Measurements from ENCODE around the gene WDR1. TPM values are rescaled to one million over a fixed set of nuclear protein-coding genes. Genes with fewer than 3 reads are reported as not detected.

The WDR1 gene
- total and polyA plus RNA-seq, 2 of the 13 experiments (the other 11 are each of a cell fraction or from before 2014, with no cell fraction given) = 106 to 198 TPM

GRCh38 chr4:10160281-10160856, 43.8 kb upstream of the WDR1 start:
- FAIRE-seq (no peak), ATAC-seq (peak; percentile 47), DNase-seq (ENCODE audit: low spot score) (peak; percentile 18)
- Histone ChIP-seq H4K20me1 (ENCODE audit: insufficient read depth, low read length) (no peaks in the 10 kb centered on the region), H3K36me3 (replicated peaks in 1 of 2; ENCODE audit: control insufficient read depth in 1 of 2, insufficient read depth in 2 of 2, low read length in 2 of 2) (no peaks in the 10 kb centered on the region), H3K9me3 (ENCODE audit: low read length) (no peaks in the 10 kb centered on the region), H3K27me3 (ENCODE audit: control insufficient read depth in 1 of 2, insufficient read depth in 2 of 2, low read length in 2 of 2) (peaks cover 0 to 11% of the 10 kb centered on the region in 2 experiments; a peak in 1 of 5 replicates), H3K4me3 (replicated peaks in 1 of 3; ENCODE audit: insufficient read depth in 1 of 3, low read depth in 2 of 3, low read length in 3 of 3) (no peak overlapping the region), H3K79me2 (ENCODE audit: insufficient read depth, low read length) (no peaks in the 10 kb centered on the region), H3K27ac (ENCODE audit: extremely low read length, insufficient read depth, low read length) (no peak overlapping the region), H2AFZ (ENCODE audit: low read length) (no peak overlapping the region), H3K9ac (ENCODE audit: insufficient read depth, low read depth, low read length) (no peak overlapping the region), H3K4me2 (ENCODE audit: low read depth, low read length) (no peak overlapping the region), H3K4me1 (ENCODE audit: insufficient read depth, low read length) (peaks cover 23% of the 10 kb centered on the region)
- no TSS peak for BruUV-seq (replicated peaks)
- WGBS (ENCODE audit: low lambda C conversion rate) = 16% methylated on average over 7 of the region's 7 CpGs
- peak; percentile 57 for TF ChIP-seq STAG1 (CRISPR knock-in tag; IDR thresholded peaks at IDR 0.05)
- no peak for TF ChIP-seq MIER3 (CRISPR knock-in tag; IDR thresholded peaks at IDR 0.05; ENCODE audit: borderline replicate concordance)
- peak; percentile 47 for TF ChIP-seq CTCF (CRISPR knock-in tag; IDR thresholded peaks at IDR 0.05)
- POLR2A ChIA-PET = interaction anchor here (3.0 kb wide), 1 partner anchor 42 kb away, joined by 15 read pairs; no protein-coding TSS in a partner anchor
- CTCF ChIA-PET (ENCODE audit: low intra/inter-chr PET ratio, low total read pairs) = interaction anchor here (1.0 to 1.5 kb wide), 3 partner anchors 243 to 389 kb away, joined by 3 to 7 read pairs (median 7); no protein-coding TSS in a partner anchor
- in situ Hi-C loops (cut with HindIII; ENCODE audit: extremely low pct_ligation_motif_present, low pct_unique_long_range_greater_than_20kb) (loop anchor here (5.0 to 25.0 kb wide), 2 partner anchors 242 to 1252 kb away; no protein-coding TSS in a partner anchor), intact Hi-C loops (cut with micrococcal nuclease; ENCODE audit: unreplicated experiment) (loop anchor here (1.0 to 10.0 kb wide), 2 partner anchors 164 to 389 kb away; no protein-coding TSS in a partner anchor)

GRCh38 chr4:10159671-10160070, 43.1 kb upstream of the WDR1 start:
- no peak overlapping the region for H3K9ac ChIP-seq (ENCODE audit: insufficient read depth, low read depth, low read length)
- peaks cover 0 to 11% of the 10 kb centered on the region in 2 experiments; a peak in 2 of 5 replicates for H3K27me3 ChIP-seq (ENCODE audit: control insufficient read depth in 1 of 2, insufficient read depth in 2 of 2, low read length in 2 of 2)
- no peak overlapping the region for H2AFZ ChIP-seq (ENCODE audit: low read length)
- H3K27ac ChIP-seq (ENCODE audit: extremely low read length, insufficient read depth, low read length) = no peak overlapping the region
- no TSS peak for BruUV-seq (replicated peaks)
- no peak overlapping the region for H3K4me3 ChIP-seq (replicated peaks in 1 of 3; ENCODE audit: insufficient read depth in 1 of 3, low read depth in 2 of 3, low read length in 3 of 3)
- no peak for ATAC-seq
- POLR2A ChIA-PET = interaction anchor here (3.0 kb wide), 1 partner anchor 42 kb away, joined by 15 read pairs; no protein-coding TSS in a partner anchor
- FAIRE-seq = no peak
- peaks cover 23% of the 10 kb centered on the region for H3K4me1 ChIP-seq (ENCODE audit: insufficient read depth, low read length)
- H3K4me2 ChIP-seq (ENCODE audit: low read depth, low read length) = no peak overlapping the region
- no peak for DNase-seq (ENCODE audit: low spot score)
- no peaks in the 10 kb centered on the region for H3K9me3 ChIP-seq (ENCODE audit: low read length)
- no peaks in the 10 kb centered on the region for H4K20me1 ChIP-seq (ENCODE audit: insufficient read depth, low read length)
- H3K79me2 ChIP-seq (ENCODE audit: insufficient read depth, low read length) = no peaks in the 10 kb centered on the region
- intact Hi-C loops (cut with micrococcal nuclease; ENCODE audit: unreplicated experiment) = loop anchor here (1.0 to 10.0 kb wide), 3 partner anchors 165 to 397 kb away; no protein-coding TSS in a partner anchor
- CTCF ChIA-PET (ENCODE audit: low intra/inter-chr PET ratio, low total read pairs) = interaction anchor here (1.3 to 1.5 kb wide), 2 partner anchors 244 to 390 kb away, joined by 7 read pairs; no protein-coding TSS in a partner anchor
- in situ Hi-C loops (cut with HindIII; ENCODE audit: extremely low pct_ligation_motif_present, low pct_unique_long_range_greater_than_20kb) = loop anchor here (5.0 to 25.0 kb wide), 3 partner anchors 243 to 1253 kb away; no protein-coding TSS in a partner anchor
- H3K36me3 ChIP-seq (replicated peaks in 1 of 2; ENCODE audit: control insufficient read depth in 1 of 2, insufficient read depth in 2 of 2, low read length in 2 of 2) = no peaks in the 10 kb centered on the region
- TF ChIP-seq GZF1 (CRISPR knock-in tag; IDR thresholded peaks at IDR 0.05) (no peak), KLF9 (CRISPR knock-in tag; IDR thresholded peaks at IDR 0.05; ENCODE audit: low read depth) (no peak), ZNF816 (CRISPR knock-in tag; IDR thresholded peaks at IDR 0.05; ENCODE audit: borderline replicate concordance) (no peak), KLF15 (CRISPR knock-in tag; IDR thresholded peaks at IDR 0.05; ENCODE audit: borderline replicate concordance) (no peak), ELF1 (CRISPR knock-in tag; IDR thresholded peaks at IDR 0.05) (no peak), MBNL3 (CRISPR knock-in tag; conservative IDR thresholded peaks at IDR 0.05) (no peak), HOXA9 (CRISPR knock-in tag; IDR thresholded peaks at IDR 0.05; ENCODE audit: borderline replicate concordance) (no peak), SNRNP70 (IDR thresholded peaks at IDR 0.05; ENCODE audit: low read depth, low read length) (no peak), ZNF737 (CRISPR knock-in tag; IDR thresholded peaks at IDR 0.05; ENCODE audit: borderline replicate concordance) (no peak), ETV5 (CRISPR knock-in tag; IDR thresholded peaks at IDR 0.05; ENCODE audit: borderline replicate concordance) (no peak), FUBP1 (CRISPR knock-in tag; IDR thresholded peaks at IDR 0.05; ENCODE audit: borderline replicate concordance) (no peak), ZFAT (CRISPR knock-in tag; conservative IDR thresholded peaks at IDR 0.05) (no peak)
